HepG2 (cell line): ENCODE data around the gene HTRA3. TPM values are rescaled to one million over a fixed set of nuclear protein-coding genes. Genes with fewer than 3 reads are reported as not detected.

Experiments
- ATAC-seq: fragments of 200-7000 bp; cut with Tn5 transposase; 3 replicates; pipeline ENCODE4 v1.9.1; 2020; ENCODE audit warnings: mild to moderate bottlenecking, moderate library complexity
- BruUV-seq: library from RNA; stranded (reverse); fragments of 400-500 nt; replicated peaks from 2 replicates; lab custom pipeline; 2021; lab: Mats Ljungman, UMichigan
- CTCF ChIA-PET: fragments of 300-600 bp; formaldehyde crosslinking; extraction: SDS; loops from one replicate; lab custom pipeline; 2021; ENCODE audit warnings: low total read pairs, inconsistent platforms, low intra/inter-chr PET ratio; lab: Yijun Ruan, JAX
- POLR2A ChIA-PET: fragments of 350-600 bp; sonication (Branson Sonifier 250); formaldehyde crosslinking; loops from one replicate; lab custom pipeline; 2020; ENCODE audit warnings: antibody characterized with exemption, inconsistent platforms; lab: Yijun Ruan, JAX
- DNase-seq: peaks from one replicate; pipeline ENCODE4 v3.0.0-alpha.2; 2015; ENCODE audit warnings: low spot score
- FAIRE-seq: peaks from 3 replicates; lab custom pipeline; 2011; peaks lifted over from hg19 to GRCh38; lab: Jason Lieb, UNC
- H2AFZ ChIP-seq: one replicate; pipeline ENCODE4 v1.6.1; 2011; ENCODE audit warnings: low read length, inconsistent platforms
- H3K27ac ChIP-seq: fragments of 300-600 bp; 3 replicates; pipeline ENCODE4 v1.8.0; 2011; ENCODE audit warnings: mixed run types, mild to moderate bottlenecking, mixed read lengths, low read length, inconsistent platforms; ENCODE audit not compliant: insufficient read depth; ENCODE audit errors: extremely low read length
- H3K27me3 ChIP-seq, 2 experiments: fragments of 200-600 bp in 1 of 2; 2 replicates in 1 of 2; 3 replicates in 1 of 2; pipeline versions ENCODE4 v1.6.0 to v1.8.0; 2011; ENCODE audit warnings: low read length in 2 of 2, mild to moderate bottlenecking in 2 of 2, moderate library complexity in 2 of 2, inconsistent platforms in 1 of 2; ENCODE audit not compliant: insufficient read depth in 2 of 2, control insufficient read depth in 1 of 2
- H3K36me3 ChIP-seq, 2 experiments: fragments of 200-600 bp in 1 of 2; replicated peaks in 1 of 2; 2 replicates in 1 of 2; 3 replicates in 1 of 2; pipeline versions ENCODE4 v1.5.1 to v1.8.0; 2011; ENCODE audit warnings: low read length in 2 of 2, inconsistent platforms in 1 of 2; ENCODE audit not compliant: insufficient read depth in 2 of 2, control insufficient read depth in 1 of 2
- H3K4me1 ChIP-seq: 2 replicates; pipeline ENCODE4 v1.5.1; 2012; ENCODE audit warnings: low read length, inconsistent platforms; ENCODE audit not compliant: insufficient read depth
- H3K4me2 ChIP-seq: 2 replicates; pipeline ENCODE4 v1.6.0; 2011; ENCODE audit warnings: low read depth, low read length, inconsistent platforms
- H3K4me3 ChIP-seq, 3 experiments: fragments of 200-600 bp in 1 of 3; sonication (generic), shearing (Covaris generic) in 1 of 3; replicated peaks in 1 of 3; 2 replicates each; pipeline ENCODE4 v1.5.1; 2011 to 2016; ENCODE audit warnings: low read length in 3 of 3, inconsistent platforms in 2 of 3, low read depth in 2 of 3, mild to moderate bottlenecking in 2 of 3, control low read depth in 1 of 3, mixed read lengths in 1 of 3; ENCODE audit not compliant: insufficient read depth in 1 of 3
- H3K79me2 ChIP-seq: one replicate; pipeline ENCODE4 v1.6.1; 2011; ENCODE audit warnings: low read length, inconsistent platforms; ENCODE audit not compliant: insufficient read depth
- H3K9ac ChIP-seq: 2 replicates; pipeline ENCODE4 v1.6.0; 2011; ENCODE audit warnings: mild to moderate bottlenecking, low read depth, low read length, inconsistent platforms; ENCODE audit not compliant: insufficient read depth
- H3K9me3 ChIP-seq: 2 replicates; pipeline ENCODE4 v1.5.1; 2012; ENCODE audit warnings: mild to moderate bottlenecking, low read length
- H4K20me1 ChIP-seq: 2 replicates; pipeline ENCODE4 v1.6.0; 2011; ENCODE audit warnings: inconsistent platforms, mild to moderate bottlenecking, low read length, moderate library complexity; ENCODE audit not compliant: insufficient read depth
- MXI1 ChIP-seq: IDR thresholded peaks from 3 replicates; pipeline ENCODE4 v1.6.1; 2012; ENCODE audit warnings: low read depth, low read length, inconsistent platforms, borderline replicate concordance
- USF2 ChIP-seq, 2 experiments: sonication (generic) in 1 of 2; formaldehyde crosslinking in 1 of 2; IDR thresholded peaks; 2 replicates each; pipeline versions ENCODE4 v1.5.1 to v1.6.1; 2011 to 2020; ENCODE audit warnings: borderline replicate concordance in 1 of 2, low read depth in 1 of 2, low read length in 1 of 2, mild to moderate bottlenecking in 1 of 2, missing genetic modification reagents in 1 of 2, moderate library complexity in 1 of 2
- ZNF263 ChIP-seq: sonication (generic); formaldehyde crosslinking; IDR thresholded peaks from 2 replicates; pipeline ENCODE4 v1.4.0; 2020; ENCODE audit warnings: missing genetic modification reagents
- ZNF292 ChIP-seq: sonication (generic); formaldehyde crosslinking; IDR thresholded peaks from 2 replicates; pipeline ENCODE4 v1.8.1; 2022; ENCODE audit warnings: mild to moderate bottlenecking, low read depth, missing genetic modification reagents, borderline replicate concordance
- WGBS: methylation state at CpG from one replicate; pipeline ENCODE4 v1.1.6; 2017; ENCODE audit warnings: low lambda C conversion rate; 5-methylcytosine and 5-hydroxymethylcytosine counted together
- in situ Hi-C: cut with HindIII; loops from 2 replicates; pipeline ENCODE4 v1.10.0; 2017; ENCODE audit warnings: low pct_unique_long_range_greater_than_20kb; ENCODE audit not compliant: extremely low pct_ligation_motif_present
- intact Hi-C: fragments of 100-400 bp; cut with micrococcal nuclease; formaldehyde crosslinking; loops from one replicate; pipeline ENCODE4 v1.10.0; 2022; ENCODE audit not compliant: unreplicated experiment
- polyA plus RNA-seq, 8 experiments: library from polyadenylated mRNA; depleted of rRNA in 3 of 8; stranded (reverse) in 7 of 8; unstranded in 1 of 8; fragments of >200 nt; fragmentation: Illumina TruSeq in 4 of 8; extraction: Trizol in 4 of 8; gene quantifications; 2 replicates each; pipeline versions ENCODE4 v1.2.1 to v1.2.3, GENCODE V29; 2011 to 2016; ENCODE audit warnings: low read depth in 4 of 8, missing spikeins in 1 of 8, mixed read lengths in 1 of 8; ENCODE audit not compliant: insufficient read depth in 1 of 8
- total RNA-seq, 5 experiments: library from RNA; depleted of rRNA; stranded (reverse); fragments of >200 nt; fragmentation: Illumina TruSeq; extraction: Trizol; gene quantifications; 2 replicates each; pipeline ENCODE4 v1.2.3, GENCODE V29; 2016; ENCODE audit warnings: low read depth in 1 of 5
- TF ChIP-seq, protein P1 (sequence below): sonication (generic); formaldehyde crosslinking; IDR thresholded peaks from 2 replicates; pipeline ENCODE4 v1.4.0; 2020; ENCODE audit warnings: missing genetic modification reagents, borderline replicate concordance

Gene HTRA3
- total and polyA plus RNA-seq, 2 of the 13 experiments (the other 11 are each of a cell fraction or from before 2014, with no cell fraction given): 0.17 TPM; not detected in 1

DNA sequence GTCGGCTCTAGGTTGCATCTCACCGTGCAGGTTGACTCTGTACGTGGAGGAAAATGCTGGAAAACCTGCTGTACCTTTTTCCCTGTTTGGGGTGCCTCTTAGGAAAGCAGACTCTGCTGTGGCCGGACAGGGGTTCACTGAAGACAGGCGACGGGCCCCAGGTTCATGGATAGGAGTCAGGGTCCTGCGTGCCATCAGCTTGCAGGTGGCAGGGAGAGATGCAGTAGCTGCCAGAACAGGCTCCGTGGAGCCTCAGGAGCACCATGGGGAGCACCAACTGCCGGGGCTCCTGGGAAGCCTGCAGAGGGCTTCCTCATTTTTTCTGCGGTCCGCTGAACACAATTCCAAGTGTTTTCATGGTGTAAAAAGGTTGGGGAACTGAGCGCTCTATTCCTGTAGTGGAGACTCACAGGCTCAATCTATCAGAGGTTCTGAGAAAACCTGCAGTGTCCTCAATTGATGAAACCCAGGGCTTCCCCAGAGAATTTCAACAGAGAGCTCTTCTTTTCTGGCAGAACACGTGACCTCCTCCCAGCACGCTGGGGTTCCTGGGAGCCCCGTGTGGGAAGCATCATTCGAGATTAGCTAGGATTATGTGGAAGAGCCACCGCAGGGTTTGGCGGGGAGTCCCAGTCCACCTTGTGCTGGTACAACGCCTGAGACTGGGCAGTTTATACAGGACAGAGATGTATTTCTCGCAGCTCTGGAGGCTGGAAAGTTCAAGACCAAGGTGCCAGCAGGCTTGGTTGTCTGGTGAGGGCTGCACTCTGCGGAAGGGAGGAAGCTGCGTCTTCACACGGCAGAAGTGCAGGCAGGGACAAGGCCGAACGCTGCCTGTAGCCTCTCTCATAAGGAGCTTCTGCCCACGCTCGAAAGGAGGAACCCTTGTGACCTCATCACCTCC lies 1.6 kb downstream of the HTRA3 start:
- TF ChIP-seq USF2 (IDR thresholded peaks at IDR 0.05; ENCODE audit: low read depth, low read length) (no peak), USF2 (CRISPR knock-in tag; IDR thresholded peaks at IDR 0.05; ENCODE audit: borderline replicate concordance) (no peak), MXI1 (no peak), ZNF263 (CRISPR knock-in tag) (peak; percentile 85), ZNF292 (CRISPR knock-in tag) (no peak)
- TF ChIP-seq, protein P1, sequence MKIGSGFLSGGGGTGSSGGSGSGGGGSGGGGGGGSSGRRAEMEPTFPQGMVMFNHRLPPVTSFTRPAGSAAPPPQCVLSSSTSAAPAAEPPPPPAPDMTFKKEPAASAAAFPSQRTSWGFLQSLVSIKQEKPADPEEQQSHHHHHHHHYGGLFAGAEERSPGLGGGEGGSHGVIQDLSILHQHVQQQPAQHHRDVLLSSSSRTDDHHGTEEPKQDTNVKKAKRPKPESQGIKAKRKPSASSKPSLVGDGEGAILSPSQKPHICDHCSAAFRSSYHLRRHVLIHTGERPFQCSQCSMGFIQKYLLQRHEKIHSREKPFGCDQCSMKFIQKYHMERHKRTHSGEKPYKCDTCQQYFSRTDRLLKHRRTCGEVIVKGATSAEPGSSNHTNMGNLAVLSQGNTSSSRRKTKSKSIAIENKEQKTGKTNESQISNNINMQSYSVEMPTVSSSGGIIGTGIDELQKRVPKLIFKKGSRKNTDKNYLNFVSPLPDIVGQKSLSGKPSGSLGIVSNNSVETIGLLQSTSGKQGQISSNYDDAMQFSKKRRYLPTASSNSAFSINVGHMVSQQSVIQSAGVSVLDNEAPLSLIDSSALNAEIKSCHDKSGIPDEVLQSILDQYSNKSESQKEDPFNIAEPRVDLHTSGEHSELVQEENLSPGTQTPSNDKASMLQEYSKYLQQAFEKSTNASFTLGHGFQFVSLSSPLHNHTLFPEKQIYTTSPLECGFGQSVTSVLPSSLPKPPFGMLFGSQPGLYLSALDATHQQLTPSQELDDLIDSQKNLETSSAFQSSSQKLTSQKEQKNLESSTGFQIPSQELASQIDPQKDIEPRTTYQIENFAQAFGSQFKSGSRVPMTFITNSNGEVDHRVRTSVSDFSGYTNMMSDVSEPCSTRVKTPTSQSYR: no peak
- Histone ChIP-seq H3K36me3 (no peaks in the 10 kb centered on the region), H3K4me1 (peaks cover 14% of the 10 kb centered on the region), H3K27me3 (peaks cover 17 to 68% of the 10 kb centered on the region in 2 experiments), H3K4me3 (no peak overlapping the region), H3K27ac (no peak overlapping the region), H3K4me2 (no peak overlapping the region), H3K9me3 (no peaks in the 10 kb centered on the region), H4K20me1 (no peaks in the 10 kb centered on the region), H2AFZ (no peak overlapping the region), H3K9ac (no peak overlapping the region), H3K79me2 (no peaks in the 10 kb centered on the region)
- ATAC-seq: no peak
- no peak for FAIRE-seq
- BruUV-seq: no TSS peak
- WGBS: 79% methylated on average over 6 of the region's 27 CpGs
- intact Hi-C loops: no loop called here
- in situ Hi-C loops: no loop called here
- no peak for DNase-seq
- ChIA-PET POLR2A (no interaction called here), CTCF (no interaction called here)
